Measurements from ENCODE around the gene PSPC1. TPM values are rescaled to one million over a fixed set of nuclear protein-coding genes. Genes with fewer than 3 reads are reported as not detected.
"Not testable (repeated sequence)": the region's sequence is repeated elsewhere in the genome, so short reads cannot be mapped to it uniquely, and the experiment has no call there.

Gene PSPC1
- total RNA-seq, 1 experiment from 2014 or later = 24.3 TPM

DNA sequence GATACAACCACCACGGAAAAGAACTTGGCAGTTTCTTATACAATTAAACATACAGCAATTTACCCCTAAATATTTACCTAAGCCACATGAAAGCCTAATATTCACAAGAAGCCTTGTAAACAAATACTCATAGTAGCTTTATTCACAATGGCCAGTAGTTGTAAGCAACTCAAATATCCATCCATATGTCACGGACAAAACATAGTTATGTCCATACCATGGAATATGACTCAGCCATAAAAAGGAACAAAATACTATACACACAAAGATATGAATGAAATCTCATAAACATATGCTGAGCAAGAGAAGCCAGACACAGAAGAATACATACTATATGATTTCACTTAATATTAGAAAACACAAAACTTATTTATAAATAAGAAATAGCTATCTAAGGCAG is 12.9 kb downstream of the PSPC1 start:
- DNase-seq (ENCODE audit: low read depth) = no peak
- in situ Hi-C loops (cut with HindIII; ENCODE audit: low pct_unique_long_range_greater_than_20kb, low sequenced_read_pairs) = no loop called here

DNA sequence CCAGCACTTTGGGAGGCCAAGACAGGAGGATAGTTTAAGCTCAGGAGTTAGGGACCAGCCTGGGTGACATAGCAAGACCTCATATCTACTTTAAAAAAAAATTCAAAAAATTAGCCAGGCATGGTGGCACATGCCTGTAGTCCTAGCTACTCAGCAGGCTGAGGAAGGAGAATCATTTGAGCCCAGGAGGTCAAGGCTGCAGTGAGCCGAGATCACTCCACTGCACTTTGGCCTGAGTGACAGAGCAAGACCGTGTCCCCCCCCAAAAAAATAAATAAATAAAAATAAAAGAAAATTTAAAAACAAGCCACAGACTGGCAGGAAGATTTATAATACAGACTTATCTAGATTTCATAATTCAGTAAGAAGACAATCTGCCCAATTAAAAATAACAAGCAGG is 14.8 kb downstream of the PSPC1 start:
- DNase-seq (ENCODE audit: low read depth) = no peak
- in situ Hi-C loops (cut with HindIII; ENCODE audit: low pct_unique_long_range_greater_than_20kb, low sequenced_read_pairs) = no loop called here

GRCh38 chr13:19766591-19766990 is 16.2 kb downstream of the PSPC1 start:
- no peak for DNase-seq (ENCODE audit: low read depth)
- in situ Hi-C loops (cut with HindIII; ENCODE audit: low pct_unique_long_range_greater_than_20kb, low sequenced_read_pairs) = no loop called here

DNA sequence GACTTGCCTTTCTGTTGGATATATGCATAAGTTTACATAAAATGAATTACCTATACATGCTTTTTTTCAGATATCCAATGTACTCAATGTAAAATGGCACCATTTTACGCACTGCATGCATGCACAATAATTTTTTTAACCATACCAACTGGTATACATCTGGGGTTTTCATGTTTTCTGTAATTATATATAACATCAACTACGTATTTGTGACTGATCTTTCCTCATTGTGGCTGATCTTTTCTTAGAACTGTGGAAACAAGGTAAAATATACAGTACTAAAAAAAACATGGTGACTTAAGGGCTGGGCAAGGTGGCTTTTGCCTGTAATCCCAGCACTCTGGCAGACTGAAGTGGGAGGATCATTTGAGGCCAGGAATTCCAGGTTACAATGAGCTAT is 18.5 kb downstream of the PSPC1 start:
- DNase-seq (ENCODE audit: low read depth) = no peak
- in situ Hi-C loops (cut with HindIII; ENCODE audit: low pct_unique_long_range_greater_than_20kb, low sequenced_read_pairs) = no loop called here

DNA sequence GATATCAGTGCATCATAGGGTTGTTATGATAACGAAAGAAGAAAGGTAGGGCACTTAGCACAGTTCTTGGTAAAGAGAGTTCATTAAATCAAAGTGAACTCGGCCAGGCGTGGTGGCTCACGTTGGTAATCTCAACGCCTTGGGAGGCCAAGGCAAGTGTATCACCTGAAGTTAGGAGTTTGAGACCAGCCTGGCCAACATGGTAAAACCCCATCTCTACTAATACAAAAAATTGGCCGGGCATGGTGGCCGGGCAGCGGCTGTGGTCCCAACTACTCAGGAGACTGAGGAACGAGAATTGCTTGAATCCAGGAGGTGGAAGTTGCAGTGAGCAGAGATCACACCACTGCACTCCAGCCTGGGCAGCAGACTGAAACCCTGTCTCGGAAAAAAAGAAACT is 19.1 kb downstream of the PSPC1 start:
- in situ Hi-C loops (cut with HindIII; ENCODE audit: low pct_unique_long_range_greater_than_20kb, low sequenced_read_pairs) = no loop called here
- no peak for DNase-seq (ENCODE audit: low read depth)

DNA sequence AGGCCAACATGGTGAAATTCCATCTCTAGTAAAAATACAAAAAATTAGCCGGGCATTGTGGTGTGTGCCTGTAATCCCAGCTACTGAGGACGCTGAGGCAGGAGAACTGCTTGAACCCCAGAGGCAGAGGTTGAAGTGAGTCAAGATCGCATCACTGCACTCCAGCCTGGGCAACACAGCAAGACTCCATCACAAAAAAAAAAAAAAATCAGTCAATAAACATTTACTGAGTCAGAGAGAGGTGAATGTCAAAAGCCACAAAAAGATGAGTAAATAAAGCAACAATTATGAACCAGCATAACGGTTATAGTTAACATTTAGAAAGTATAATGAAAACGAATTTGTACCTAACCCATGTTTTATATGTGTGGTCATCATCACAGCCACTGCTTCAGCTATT is 23.1 kb downstream of the PSPC1 start:
- no peak for DNase-seq (ENCODE audit: low read depth)
- in situ Hi-C loops (cut with HindIII; ENCODE audit: low pct_unique_long_range_greater_than_20kb, low sequenced_read_pairs) = no loop called here

GRCh38 chr13:19742643-19743042 is 40.1 kb downstream of the PSPC1 start:
- no peak for DNase-seq (ENCODE audit: low read depth)
- in situ Hi-C loops (cut with HindIII; ENCODE audit: low pct_unique_long_range_greater_than_20kb, low sequenced_read_pairs) = no loop called here

DNA sequence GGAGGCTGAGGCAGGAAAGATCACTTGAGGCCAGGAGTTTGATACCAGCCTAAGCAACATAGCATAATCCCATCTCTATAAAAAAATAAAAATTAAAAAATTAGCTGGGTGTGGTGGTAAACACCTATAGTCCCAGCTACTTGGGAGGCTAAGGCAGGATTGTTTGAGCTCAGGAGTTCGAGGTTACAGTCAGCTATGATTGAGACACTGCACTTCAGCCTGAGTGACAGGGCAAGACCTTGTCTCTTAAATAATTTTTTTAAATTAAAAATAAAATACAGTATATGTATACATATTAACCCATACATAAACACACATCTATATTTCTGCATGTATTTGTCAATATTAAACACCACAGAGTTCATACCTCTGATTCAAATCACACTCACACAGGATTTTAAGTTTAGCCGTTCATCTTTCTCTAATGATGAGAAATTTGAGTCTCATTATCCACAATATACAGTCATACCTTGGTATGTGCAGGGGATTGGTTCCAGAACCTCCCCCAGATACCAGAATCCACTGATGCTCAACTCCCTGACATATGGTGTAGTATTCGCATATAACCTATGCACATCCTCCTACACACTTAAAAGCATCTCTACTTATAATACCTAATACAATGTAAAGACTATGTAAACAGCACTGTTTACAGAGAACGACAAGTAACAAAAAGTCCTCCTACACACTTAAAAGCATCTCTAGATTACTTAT is 44.7 kb downstream of the PSPC1 start:
- no peak for DNase-seq (ENCODE audit: low read depth)
- in situ Hi-C loops (cut with HindIII; ENCODE audit: low pct_unique_long_range_greater_than_20kb, low sequenced_read_pairs) = no loop called here

- no peak for DNase-seq (ENCODE audit: low read depth)
- in situ Hi-C loops (cut with HindIII; ENCODE audit: low pct_unique_long_range_greater_than_20kb, low sequenced_read_pairs) = no loop called here
Measured at GRCh38 chr13:19726611-19727010, 56.1 kb downstream of the PSPC1 start.

DNA sequence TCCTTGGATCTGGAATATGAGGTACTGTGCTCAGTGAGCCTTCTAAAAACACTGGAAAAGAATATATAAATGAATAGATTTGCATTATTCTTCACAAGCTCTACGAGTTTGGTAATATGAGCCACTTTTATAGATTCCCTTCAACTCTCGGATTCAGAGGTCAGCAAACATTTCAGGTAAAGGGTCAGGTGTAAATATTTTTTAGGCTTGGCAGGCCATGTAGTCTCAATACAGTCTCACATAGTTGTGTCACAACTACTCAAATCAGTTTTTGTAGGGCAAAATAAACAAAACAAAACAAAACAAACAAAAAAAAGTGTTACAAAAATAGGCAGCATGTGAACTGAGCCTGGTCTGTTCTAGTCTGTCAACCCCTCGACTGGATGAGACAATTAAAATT is 57.4 kb downstream of the PSPC1 start:
- no peak for DNase-seq (ENCODE audit: low read depth)
- in situ Hi-C loops (cut with HindIII; ENCODE audit: low pct_unique_long_range_greater_than_20kb, low sequenced_read_pairs) = no loop called here

- no peak for DNase-seq (ENCODE audit: low read depth)
- in situ Hi-C loops (cut with HindIII; ENCODE audit: low pct_unique_long_range_greater_than_20kb, low sequenced_read_pairs) = no loop called here
Measured at GRCh38 chr13:19720039-19720438, 62.7 kb downstream of the PSPC1 start.

GRCh38 chr13:19713186-19713965 is 69.4 kb downstream of the PSPC1 start:
- in situ Hi-C loops (cut with HindIII; ENCODE audit: low pct_unique_long_range_greater_than_20kb, low sequenced_read_pairs) = no loop called here
- DNase-seq (ENCODE audit: low read depth) = peak; percentile 24

DNA sequence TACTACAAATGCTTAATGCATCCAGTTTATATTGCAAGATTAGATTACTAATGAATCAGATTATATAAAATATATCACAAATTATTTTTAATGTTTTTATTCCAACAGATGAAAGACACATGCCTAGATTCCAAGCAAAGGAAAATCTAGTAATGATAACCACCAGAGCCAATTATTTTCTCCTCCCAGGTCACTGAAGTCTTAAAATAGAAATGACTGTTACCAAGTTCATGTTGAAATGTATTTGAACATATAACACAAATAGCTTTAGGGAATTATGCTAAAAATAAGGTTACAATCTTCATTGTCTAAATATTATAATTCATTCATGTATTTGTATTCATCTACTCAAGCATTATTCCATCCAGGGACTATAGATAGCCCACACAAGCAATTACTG is 73.0 kb downstream of the PSPC1 start:
- DNase-seq (ENCODE audit: low read depth); in situ Hi-C loops (cut with HindIII; ENCODE audit: low pct_unique_long_range_greater_than_20kb, low sequenced_read_pairs): not testable (repeated sequence)

DNA sequence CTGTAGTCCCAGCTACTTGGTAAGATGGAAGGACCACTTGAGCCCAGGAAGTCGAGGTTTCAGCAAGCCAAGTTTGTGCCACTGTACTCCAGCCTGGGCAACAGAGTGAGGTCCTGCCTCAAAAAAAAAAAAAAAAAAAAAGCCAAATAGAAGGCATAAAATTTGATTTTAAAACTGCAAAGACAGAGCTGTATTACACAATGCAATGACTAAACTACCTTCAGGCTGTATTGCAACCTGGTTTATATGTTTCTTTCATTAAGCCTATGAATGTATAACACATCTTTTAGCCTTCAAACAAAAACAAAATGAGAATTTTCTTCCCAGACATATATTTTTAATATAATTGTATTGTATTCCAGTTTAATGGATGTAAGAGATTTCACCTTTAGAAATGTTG is 73.7 kb downstream of the PSPC1 start:
- in situ Hi-C loops (cut with HindIII; ENCODE audit: low pct_unique_long_range_greater_than_20kb, low sequenced_read_pairs); DNase-seq (ENCODE audit: low read depth): not testable (repeated sequence)

DNA sequence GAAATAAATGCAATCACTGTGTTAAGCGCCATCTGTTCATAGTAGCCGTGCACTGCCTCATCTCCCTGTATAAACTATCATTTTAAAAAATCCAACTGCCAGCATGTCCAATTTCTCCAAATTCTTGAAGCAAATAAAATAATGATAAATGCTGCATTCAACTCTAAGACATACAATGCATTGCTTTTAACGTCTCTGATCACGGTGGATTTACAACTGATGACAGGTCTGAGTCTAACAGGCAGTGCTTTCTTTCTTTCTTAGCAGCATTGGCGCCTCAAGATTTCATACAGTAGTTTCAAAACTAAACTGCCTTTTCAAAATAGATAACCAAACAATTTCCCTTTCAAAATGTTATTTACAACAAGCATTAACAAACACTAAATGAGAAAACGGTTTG is 78.5 kb downstream of the PSPC1 start:
- DNase-seq (ENCODE audit: low read depth); in situ Hi-C loops (cut with HindIII; ENCODE audit: low pct_unique_long_range_greater_than_20kb, low sequenced_read_pairs): not testable (repeated sequence)

GRCh38 chr13:19701619-19702018 is 81.1 kb downstream of the PSPC1 start:
- in situ Hi-C loops (cut with HindIII; ENCODE audit: low pct_unique_long_range_greater_than_20kb, low sequenced_read_pairs) = not testable (repeated sequence)

GRCh38 chr13:19700963-19701362 is 81.8 kb downstream of the PSPC1 start:
- in situ Hi-C loops (cut with HindIII; ENCODE audit: low pct_unique_long_range_greater_than_20kb, low sequenced_read_pairs); DNase-seq (ENCODE audit: low read depth): not testable (repeated sequence)

More at GRCh38 chr13:19701619-19702018, 81.1 kb downstream of the PSPC1 start:
- not testable (repeated sequence) for DNase-seq (ENCODE audit: low read depth)

- no peak for DNase-seq (ENCODE audit: low read depth)
- in situ Hi-C loops (cut with HindIII; ENCODE audit: low pct_unique_long_range_greater_than_20kb, low sequenced_read_pairs) = no loop called here
Measured at GRCh38 chr13:19695829-19696228, 86.9 kb downstream of the PSPC1 start.

GRCh38 chr13:19695428-19695827 is 87.3 kb downstream of the PSPC1 start:
- in situ Hi-C loops (cut with HindIII; ENCODE audit: low pct_unique_long_range_greater_than_20kb, low sequenced_read_pairs) = no loop called here
- DNase-seq (ENCODE audit: low read depth) = no peak

DNA sequence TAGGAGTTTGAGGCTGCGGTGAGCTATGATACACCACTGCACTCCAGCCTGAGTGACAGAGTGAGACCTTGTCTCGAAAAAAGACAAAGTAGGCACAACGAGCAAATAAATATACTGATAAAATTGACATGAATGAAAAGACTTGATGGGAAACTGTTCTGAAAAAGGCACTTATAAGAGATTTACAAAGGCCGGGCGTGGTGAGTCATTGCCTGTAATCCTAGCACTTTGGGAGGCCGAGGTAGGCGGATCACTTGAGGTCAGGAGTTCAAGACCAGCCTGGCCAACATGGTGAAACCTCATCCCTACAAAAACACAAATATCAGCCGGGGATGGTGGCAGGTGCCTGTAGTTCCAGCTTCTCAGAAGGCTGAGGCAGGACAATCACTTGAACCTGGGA is 91.3 kb downstream of the PSPC1 start:
- DNase-seq (ENCODE audit: low read depth); in situ Hi-C loops (cut with HindIII; ENCODE audit: low pct_unique_long_range_greater_than_20kb, low sequenced_read_pairs): not testable (repeated sequence)
